Fibroblast of lung (primary cell): ENCODE data around the gene ARID3A. TPM values are rescaled to one million over a fixed set of nuclear protein-coding genes. Genes with fewer than 3 reads are reported as not detected.
A peak's percentile ranks its signal among the peaks of the same experiment; 100 is the strongest.

Experiments
- DNase-seq, 2 donors: peaks; one replicate each; pipeline versions ENCODE4 v3.0.0 to v3.0.0-alpha.2; 2010; ENCODE audit warnings: low read depth in 2 of 2
- H2AFZ ChIP-seq: 2 replicates; pipeline ENCODE4 v1.5.1; 2012; ENCODE audit warnings: low read length, control low read depth, inconsistent platforms
- H3K27ac ChIP-seq: 2 replicates; pipeline ENCODE4 v1.5.1; 2011; ENCODE audit warnings: low read length, control low read depth; ENCODE audit not compliant: insufficient read depth
- H3K27me3 ChIP-seq: 2 replicates; pipeline ENCODE4 v1.5.1; 2011; ENCODE audit warnings: mild to moderate bottlenecking, low read length; ENCODE audit not compliant: control insufficient read depth, insufficient read depth
- H3K36me3 ChIP-seq: 2 replicates; pipeline ENCODE4 v1.5.1; 2011; ENCODE audit warnings: low read length; ENCODE audit not compliant: control insufficient read depth, insufficient read depth
- H3K4me1 ChIP-seq: 2 replicates; pipeline ENCODE4 v1.5.1; 2011; ENCODE audit warnings: low read length; ENCODE audit not compliant: control insufficient read depth, insufficient read depth; ENCODE audit errors: extremely low read depth
- H3K4me2 ChIP-seq: 2 replicates; pipeline ENCODE4 v1.5.1; 2011; ENCODE audit warnings: low read length, control low read depth; ENCODE audit not compliant: insufficient read depth; ENCODE audit errors: extremely low read depth
- H3K4me3 ChIP-seq, 4 experiments: fragments of 200-600 bp in 1 of 4; sonication (generic) in 1 of 4; replicated peaks in 1 of 4; 2 replicates each; pipeline ENCODE4 v1.5.1; 2011 to 2016; ENCODE audit warnings: low read length in 4 of 4, low read depth in 3 of 4, mild to moderate bottlenecking in 3 of 4, control low read depth in 2 of 4, inconsistent platforms in 1 of 4, mixed read lengths in 1 of 4; ENCODE audit not compliant: insufficient read depth in 1 of 4; ENCODE audit errors: control extremely low read depth in 1 of 4
- H3K79me2 ChIP-seq: 2 replicates; pipeline ENCODE4 v1.5.1; 2012; ENCODE audit warnings: mild to moderate bottlenecking, low read length, inconsistent platforms; ENCODE audit not compliant: control insufficient read depth, insufficient read depth
- H3K9ac ChIP-seq: 2 replicates; pipeline ENCODE4 v1.5.1; 2011; ENCODE audit warnings: mild to moderate bottlenecking, low read length, control low read depth; ENCODE audit not compliant: insufficient read depth
- H3K9me3 ChIP-seq: 2 replicates; pipeline ENCODE4 v1.5.1; 2012; ENCODE audit warnings: low read depth, low read length; ENCODE audit not compliant: control insufficient read depth, insufficient read depth
- H4K20me1 ChIP-seq: 2 replicates; pipeline ENCODE4 v1.5.1; 2011; ENCODE audit warnings: low read length; ENCODE audit not compliant: control insufficient read depth, insufficient read depth; ENCODE audit errors: extremely low read depth
- CTCF ChIP-seq, 2 donors: IDR thresholded peaks in 1 of 2; conservative IDR thresholded peaks in 1 of 2; 1 replicate in 1 of 2; 2 replicates in 1 of 2; pipeline ENCODE4 v1.5.1; 2011 to 2012; ENCODE audit warnings: low read length in 2 of 2, control low read depth in 1 of 2, inconsistent platforms in 1 of 2, low read depth in 1 of 2, mild to moderate bottlenecking in 1 of 2
- EZH2 ChIP-seq: IDR thresholded peaks from 2 replicates; pipeline ENCODE4 v1.5.1; 2012; ENCODE audit warnings: low read length, control low read depth, mild to moderate bottlenecking; ENCODE audit errors: missing control alignments
- polyA plus RNA-seq, 2 donors: library from polyadenylated mRNA; depleted of rRNA in 1 of 2; stranded (reverse) in 1 of 2; unstranded in 1 of 2; fragments of >200 nt; gene quantifications; 2 replicates each; pipeline ENCODE4 v1.2.1, GENCODE V29; 2011 to 2012; ENCODE audit warnings: missing spikeins in 1 of 2
- total RNA-seq: library from RNA; depleted of rRNA; stranded (reverse); fragments of >200 nt; gene quantifications from 2 replicates; pipeline ENCODE4 v1.2.1, GENCODE V29; 2014

The ARID3A gene
- total and polyA plus RNA-seq, 2 donors (not counting 1 experiment from before 2014, with no cell fraction given): 6.4 to 14.9 TPM

GRCh38 chr19:927351-927779, 1.5 kb downstream of the ARID3A start:
- Histone ChIP-seq H3K36me3 (peaks cover 6% of the 10 kb centered on the region), H3K9me3 (no peaks in the 10 kb centered on the region), H3K27me3 (no peaks in the 10 kb centered on the region), H3K4me3 (peak overlapping the region; percentile 23 to 84 (median 57)), H3K27ac (no peak overlapping the region), H3K4me1 (peaks cover 10% of the 10 kb centered on the region), H4K20me1 (no peaks in the 10 kb centered on the region), H3K79me2 (peaks cover 29% of the 10 kb centered on the region), H3K9ac (peak overlapping the region; percentile 42), H3K4me2 (peak overlapping the region; percentile 59), H2AFZ (no peak overlapping the region)
- no peak for DNase-seq
- TF ChIP-seq EZH2 (no peak), CTCF (conservative IDR thresholded peaks at IDR 0.05 in 1 of 2, IDR thresholded peaks at IDR 0.05 in 1 of 2; ENCODE audit: low read depth in 1 of 2, low read length in 2 of 2) (no peak)

GRCh38 chr19:927780-928401, 2.1 kb downstream of the ARID3A start:
- H3K27ac ChIP-seq: no peak overlapping the region
- peak overlapping the region; percentile 16 for H3K9ac ChIP-seq
- peaks cover 10% of the 10 kb centered on the region for H3K36me3 ChIP-seq
- H3K4me3 ChIP-seq: peak overlapping the region in 3 of 4 experiments; percentile 23 to 84 (median 74)
- no peak for TF ChIP-seq EZH2
- TF ChIP-seq CTCF (conservative IDR thresholded peaks at IDR 0.05 in 1 of 2, IDR thresholded peaks at IDR 0.05 in 1 of 2; ENCODE audit: low read depth in 1 of 2, low read length in 2 of 2): no peak
- peaks cover 16% of the 10 kb centered on the region for H3K4me1 ChIP-seq
- H3K4me2 ChIP-seq: peak overlapping the region; percentile 59
- H3K79me2 ChIP-seq: peaks cover 31% of the 10 kb centered on the region
- no peak overlapping the region for H2AFZ ChIP-seq
- no peaks in the 10 kb centered on the region for H4K20me1 ChIP-seq
- no peaks in the 10 kb centered on the region for H3K27me3 ChIP-seq
- DNase-seq: no peak
- H3K9me3 ChIP-seq: no peaks in the 10 kb centered on the region

DNA sequence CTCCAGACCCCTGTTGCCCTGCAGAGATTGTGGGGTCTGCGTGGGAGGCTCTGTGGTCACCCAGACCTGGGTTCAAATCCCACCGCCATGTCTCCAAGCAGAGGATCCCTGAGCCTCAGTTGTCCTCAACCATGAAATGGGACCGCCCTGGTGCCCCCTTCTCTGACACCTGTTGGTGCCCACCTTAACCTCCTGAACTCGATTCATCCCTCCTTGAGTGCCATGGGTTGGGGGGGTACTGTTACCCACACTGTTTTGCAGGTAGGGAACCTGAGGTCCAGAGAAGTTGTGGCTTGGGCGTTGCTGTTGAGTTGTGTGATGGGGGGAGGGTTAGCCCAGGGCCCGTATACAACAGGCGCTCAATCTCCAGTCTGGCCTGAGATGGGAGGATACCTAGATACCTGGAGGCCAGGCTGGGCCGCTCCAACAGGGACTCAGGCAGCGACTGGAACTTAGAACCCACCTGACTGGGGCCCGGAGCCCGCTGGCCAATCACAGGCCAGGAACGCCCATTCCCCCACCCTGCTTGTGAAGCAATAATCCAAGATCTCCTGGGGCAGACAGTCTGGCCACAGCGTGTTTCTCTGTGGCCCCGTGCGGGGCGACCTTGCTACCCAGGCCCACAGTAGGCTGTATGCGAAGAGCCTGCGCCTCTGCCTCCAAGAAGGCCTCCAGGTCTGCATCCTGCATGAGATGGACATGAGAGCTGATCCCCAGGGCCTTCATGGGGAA, 2.8 kb downstream of the ARID3A start:
- H3K27ac ChIP-seq: no peak overlapping the region
- H3K27me3 ChIP-seq: no peaks in the 10 kb centered on the region
- peaks cover 18% of the 10 kb centered on the region for H3K4me1 ChIP-seq
- DNase-seq: no peak
- no peak overlapping the region for H2AFZ ChIP-seq
- no peaks in the 10 kb centered on the region for H4K20me1 ChIP-seq
- H3K9ac ChIP-seq: no peak overlapping the region
- H3K9me3 ChIP-seq: no peaks in the 10 kb centered on the region
- H3K4me2 ChIP-seq: no peak overlapping the region
- peaks cover 10% of the 10 kb centered on the region for H3K36me3 ChIP-seq
- TF ChIP-seq CTCF (conservative IDR thresholded peaks at IDR 0.05 in 1 of 2, IDR thresholded peaks at IDR 0.05 in 1 of 2; ENCODE audit: low read depth in 1 of 2, low read length in 2 of 2) (no peak), EZH2 (no peak)
- H3K79me2 ChIP-seq: peaks cover 31% of the 10 kb centered on the region
- peak overlapping the region in 1 of 4 experiments; percentile 84 for H3K4me3 ChIP-seq
